GM12892 (cell line): ENCODE data around the gene KCNMB3.
"Not testable (repeated sequence)": the region's sequence is repeated elsewhere in the genome, so short reads cannot be mapped to it uniquely, and the experiment has no call there.

Experiments used
- DNase-seq: peaks from one replicate; pipeline ENCODE4 v3.0.0; 2011; ENCODE audit not compliant: insufficient read length
- FAIRE-seq: peaks from 2 replicates; lab custom pipeline; 2011; peaks lifted over from hg19 to GRCh38; lab: Jason Lieb, UNC
- POLR2A ChIP-seq: IDR thresholded peaks from 2 replicates; pipeline ENCODE4 v1.6.1; 2011; ENCODE audit warnings: low read depth, low read length, control low read depth
- POLR2AphosphoS5 ChIP-seq: IDR thresholded peaks from 2 replicates; pipeline ENCODE4 v1.6.1; 2011; ENCODE audit warnings: low read depth, low read length, control low read depth
- TAF1 ChIP-seq: IDR thresholded peaks from 2 replicates; pipeline ENCODE4 v1.6.1; 2011; ENCODE audit warnings: low read depth, mild to moderate bottlenecking, control low read depth, low read length, borderline replicate concordance

KCNMB3 gene

GRCh38 chr3:179258820-179259219, 7.9 kb upstream of the KCNMB3 start:
- no peak for DNase-seq
- no peak for FAIRE-seq
- TF ChIP-seq POLR2AphosphoS5 (no peak), TAF1 (no peak), POLR2A (no peak)

GRCh38 chr3:179257742-179258141, 6.8 kb upstream of the KCNMB3 start:
- not testable (repeated sequence) for FAIRE-seq, DNase-seq

GRCh38 chr3:179256813-179257212, 5.9 kb upstream of the KCNMB3 start:
- FAIRE-seq (no peak), DNase-seq (no peak)

GRCh38 chr3:179247289-179248015, 3.5 kb downstream of the KCNMB3 start:
- no peak for FAIRE-seq
- DNase-seq, result no peak
- TF ChIP-seq TAF1, result no peak
- no peak for TF ChIP-seq POLR2A
- TF ChIP-seq POLR2AphosphoS5, result no peak

More at GRCh38 chr3:179256813-179257212, 5.9 kb upstream of the KCNMB3 start:
- TF ChIP-seq POLR2AphosphoS5, result no peak
- TF ChIP-seq POLR2A, result no peak
- no peak for TF ChIP-seq TAF1

GRCh38 chr3:179244878-179245277, 6.0 kb downstream of the KCNMB3 start:
- TF ChIP-seq TAF1 (no peak), POLR2A (no peak), POLR2AphosphoS5 (no peak)
- no peak for DNase-seq
- FAIRE-seq, result no peak

GRCh38 chr3:179242859-179243258, 8.1 kb downstream of the KCNMB3 start:
- peak; percentile 85 for FAIRE-seq

GRCh38 chr3:179240299-179240698, 10.6 kb downstream of the KCNMB3 start:
- not testable (repeated sequence) for DNase-seq, FAIRE-seq

More at GRCh38 chr3:179242859-179243258, 8.1 kb downstream of the KCNMB3 start:
- DNase-seq, result not testable (repeated sequence)

- DNase-seq (no peak), FAIRE-seq (peak; percentile 17)
- TF ChIP-seq POLR2AphosphoS5 (no peak), TAF1 (no peak), POLR2A (no peak)
These were observed 14.1 kb downstream of the KCNMB3 start for GRCh38 chr3:179236669-179237301.

- no peak for TF ChIP-seq TAF1
- TF ChIP-seq POLR2A, result no peak
- TF ChIP-seq POLR2AphosphoS5, result no peak
- no peak for FAIRE-seq
- no peak for DNase-seq
These were observed 16.7 kb downstream of the KCNMB3 start for GRCh38 chr3:179234199-179234598.

- DNase-seq (no peak), FAIRE-seq (no peak)
- TF ChIP-seq TAF1 (no peak), POLR2AphosphoS5 (no peak), POLR2A (no peak)
These were observed 17.9 kb downstream of the KCNMB3 start for GRCh38 chr3:179233043-179233442.

GRCh38 chr3:179229177-179229576, 21.7 kb downstream of the KCNMB3 start:
- no peak for FAIRE-seq
- no peak for TF ChIP-seq POLR2A
- TF ChIP-seq TAF1, result no peak
- no peak for TF ChIP-seq POLR2AphosphoS5
- DNase-seq, result no peak

GRCh38 chr3:179227349-179227748, 23.6 kb downstream of the KCNMB3 start:
- DNase-seq, result no peak
- no peak for FAIRE-seq
- TF ChIP-seq TAF1, result no peak
- no peak for TF ChIP-seq POLR2AphosphoS5
- TF ChIP-seq POLR2A, result no peak
